HG02943 (cell line): ENCODE results near the gene MRPL40.

Source experiments
- ATAC-seq: cut with Tn5 transposase; IDR thresholded peaks from one replicate; pipeline ENCODE4 v1.9.1; 2021; ENCODE audit warnings: mild to moderate bottlenecking, low read depth, moderate library complexity; ENCODE audit not compliant: unreplicated experiment

MRPL40 gene

DNA sequence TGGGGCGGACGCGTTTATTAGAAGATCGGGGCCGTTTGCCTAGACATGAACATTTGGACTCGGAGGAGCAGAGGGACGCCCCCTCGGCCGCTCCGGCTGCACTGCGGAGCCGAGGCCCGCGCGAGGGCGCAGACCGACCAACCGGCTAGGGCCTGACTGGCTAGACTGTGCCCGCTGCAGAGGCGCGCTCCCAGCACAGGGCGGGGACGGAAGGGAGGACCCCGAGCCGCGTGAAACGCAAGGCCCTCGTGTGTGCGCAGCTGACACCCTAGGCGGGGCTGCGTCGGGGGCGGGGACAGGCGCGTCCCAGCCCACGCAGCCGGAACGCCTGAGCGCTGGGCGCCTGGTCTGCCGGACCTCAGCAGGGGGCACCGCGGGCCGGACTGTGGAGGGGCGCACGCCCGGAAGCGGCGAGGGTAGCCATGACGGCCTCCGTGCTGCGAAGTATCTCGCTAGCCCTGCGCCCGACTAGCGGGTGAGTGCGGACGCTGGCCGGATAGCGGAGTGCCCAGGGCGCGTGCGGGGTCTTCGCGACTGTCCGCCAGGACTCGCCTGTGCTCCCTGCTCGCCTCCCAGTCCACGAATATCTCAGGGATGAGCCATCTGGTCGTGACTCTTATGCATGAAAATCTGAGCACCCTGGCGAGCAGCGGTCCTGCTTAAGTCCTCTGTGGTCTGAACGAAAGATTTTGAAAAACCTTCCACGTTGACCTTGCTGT, at the start of gene MRPL40:
Gene MRPL40 (plus strand): TSS at position 413 of the 719 bp plus-strand sequence. CDS start 10 bp downstream, at position 423.
- peak; percentile 74 for ATAC-seq

GRCh38 chr22:19383292-19383691, 49.1 kb upstream of the MRPL40 start:
- ATAC-seq: no peak

DNA sequence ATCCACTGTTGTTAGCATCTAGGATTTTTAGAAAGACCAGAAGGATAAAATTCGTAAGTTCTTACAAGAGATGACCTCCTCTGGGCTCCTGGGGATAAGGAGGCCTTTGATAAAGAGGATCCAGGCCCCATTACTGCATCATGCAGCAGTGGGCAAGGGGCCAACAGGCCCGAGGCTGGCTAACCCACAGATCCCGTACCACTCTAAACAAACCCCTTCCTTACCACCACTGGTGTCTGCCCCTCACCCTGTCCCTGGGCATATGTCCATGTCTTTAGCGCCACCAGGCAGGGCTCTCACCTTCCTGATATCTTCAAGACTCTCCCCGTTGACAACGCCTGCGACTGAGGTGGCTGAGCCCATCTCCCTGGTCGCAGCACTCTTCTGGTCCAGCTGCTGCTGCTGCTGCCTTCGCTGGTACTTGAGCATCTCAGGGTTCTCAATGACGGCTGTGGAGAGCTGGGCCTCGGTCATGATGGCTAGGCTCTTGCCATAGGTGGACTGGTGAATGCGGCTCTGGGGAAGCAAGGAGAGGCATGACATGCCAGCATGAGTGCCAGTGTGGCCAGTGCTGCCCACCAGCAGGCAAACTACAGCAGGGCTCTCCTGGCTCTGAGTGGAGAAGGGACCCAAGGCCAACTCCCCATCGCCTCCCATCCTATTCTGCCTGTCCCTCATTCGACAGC, 47.0 kb upstream of the MRPL40 start:
- ATAC-seq: no peak

DNA sequence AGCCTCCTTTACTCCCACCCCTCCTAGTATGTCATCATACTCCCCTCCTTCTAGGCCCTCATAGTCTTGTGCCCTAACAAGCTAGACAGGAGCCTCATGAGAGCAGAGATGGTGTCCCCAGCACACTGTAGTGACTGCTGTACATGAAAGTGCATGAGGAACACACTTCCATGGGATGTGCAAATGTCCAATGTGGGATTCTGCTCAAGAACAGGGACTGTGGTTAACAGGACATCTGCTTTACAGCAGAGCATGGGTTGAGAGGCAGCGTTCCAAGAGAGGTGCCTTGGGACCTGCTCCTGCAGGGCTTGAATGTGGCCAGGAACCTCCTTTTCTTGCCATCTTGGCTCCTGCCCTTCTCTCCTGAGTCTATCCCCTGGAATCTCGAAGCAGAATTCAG, 46.1 kb upstream of the MRPL40 start:
- no peak for ATAC-seq

GRCh38 chr22:19387038-19387437, 45.3 kb upstream of the MRPL40 start:
- ATAC-seq: no peak

GRCh38 chr22:19387575-19387974, 44.8 kb upstream of the MRPL40 start:
- no peak for ATAC-seq

- no peak for ATAC-seq
These were observed 38.6 kb upstream of the MRPL40 start for GRCh38 chr22:19393704-19394103.

DNA sequence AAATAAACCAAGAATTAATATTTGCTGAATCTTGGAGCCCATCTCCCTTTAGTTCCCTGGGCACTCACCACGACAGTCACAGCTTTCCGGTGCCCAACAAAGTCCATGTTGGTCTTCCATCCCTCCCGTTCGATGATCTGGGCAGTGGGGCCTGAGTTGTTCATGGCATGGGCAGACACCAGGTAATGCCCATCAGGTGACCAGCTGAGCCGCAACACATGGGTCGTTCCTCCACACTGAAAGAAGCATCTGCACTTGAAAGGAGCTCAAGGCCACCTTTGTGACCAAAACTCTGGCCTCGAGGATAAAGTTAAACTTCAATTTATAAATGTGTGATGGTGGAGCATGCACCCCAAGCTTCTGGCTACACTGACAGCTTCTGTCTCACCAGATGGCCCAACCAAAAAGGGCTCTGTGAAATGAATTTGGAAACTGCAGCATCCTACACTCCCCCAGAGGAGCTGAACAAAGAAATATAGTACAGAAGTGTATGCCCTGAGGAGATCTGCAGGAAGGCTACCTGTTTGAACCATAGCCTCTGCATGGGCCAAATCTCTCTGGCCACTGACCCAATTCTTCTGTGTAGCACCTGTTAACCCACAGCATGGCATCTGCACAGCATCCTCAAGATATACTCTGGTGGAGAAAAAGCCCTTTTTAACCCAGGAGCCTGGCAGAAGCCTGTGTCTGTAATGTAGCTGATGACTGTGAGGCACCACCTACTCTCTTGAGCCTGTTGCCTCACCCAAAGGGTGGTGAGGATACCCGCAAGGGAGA, 37.9 kb upstream of the MRPL40 start:
- ATAC-seq: no peak

DNA sequence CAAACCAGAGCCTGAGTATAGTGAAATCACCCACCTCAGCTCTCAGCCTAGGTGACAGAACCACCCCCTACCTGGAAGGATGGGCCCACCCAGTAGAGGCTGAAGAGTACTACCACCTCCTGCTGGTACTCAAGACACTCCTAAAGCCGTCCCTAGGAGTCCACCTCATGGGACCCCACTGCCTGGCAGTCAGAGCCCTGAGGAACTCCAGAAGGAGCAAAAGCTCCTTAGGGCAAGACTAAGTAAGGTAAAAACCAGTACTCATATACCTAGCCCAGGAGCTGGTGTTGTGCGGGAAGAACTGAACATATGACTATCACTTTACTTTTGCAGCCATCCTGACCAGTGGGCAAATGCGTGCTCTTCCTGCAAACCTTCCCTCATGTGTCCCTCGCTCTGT, 37.1 kb upstream of the MRPL40 start:
- ATAC-seq: no peak

DNA sequence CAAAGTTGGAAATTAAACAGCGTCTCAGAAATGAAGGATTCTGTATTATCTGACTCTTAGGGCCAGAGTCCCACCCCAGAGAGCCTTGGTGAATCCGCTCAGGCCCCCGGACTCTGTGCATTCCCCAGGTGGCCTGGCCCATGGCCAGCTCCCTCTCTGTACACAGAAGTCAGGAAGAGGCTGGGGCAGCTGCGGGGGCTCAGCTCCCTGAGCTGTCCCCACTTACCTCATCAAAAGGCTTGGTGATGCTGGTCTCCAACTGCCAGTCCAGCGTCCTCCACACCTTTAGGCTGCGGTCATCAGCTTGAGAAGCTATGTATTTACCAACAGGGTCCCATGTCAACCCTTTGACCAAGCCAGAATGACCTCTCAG, 35.8 kb upstream of the MRPL40 start:
- no peak for ATAC-seq

DNA sequence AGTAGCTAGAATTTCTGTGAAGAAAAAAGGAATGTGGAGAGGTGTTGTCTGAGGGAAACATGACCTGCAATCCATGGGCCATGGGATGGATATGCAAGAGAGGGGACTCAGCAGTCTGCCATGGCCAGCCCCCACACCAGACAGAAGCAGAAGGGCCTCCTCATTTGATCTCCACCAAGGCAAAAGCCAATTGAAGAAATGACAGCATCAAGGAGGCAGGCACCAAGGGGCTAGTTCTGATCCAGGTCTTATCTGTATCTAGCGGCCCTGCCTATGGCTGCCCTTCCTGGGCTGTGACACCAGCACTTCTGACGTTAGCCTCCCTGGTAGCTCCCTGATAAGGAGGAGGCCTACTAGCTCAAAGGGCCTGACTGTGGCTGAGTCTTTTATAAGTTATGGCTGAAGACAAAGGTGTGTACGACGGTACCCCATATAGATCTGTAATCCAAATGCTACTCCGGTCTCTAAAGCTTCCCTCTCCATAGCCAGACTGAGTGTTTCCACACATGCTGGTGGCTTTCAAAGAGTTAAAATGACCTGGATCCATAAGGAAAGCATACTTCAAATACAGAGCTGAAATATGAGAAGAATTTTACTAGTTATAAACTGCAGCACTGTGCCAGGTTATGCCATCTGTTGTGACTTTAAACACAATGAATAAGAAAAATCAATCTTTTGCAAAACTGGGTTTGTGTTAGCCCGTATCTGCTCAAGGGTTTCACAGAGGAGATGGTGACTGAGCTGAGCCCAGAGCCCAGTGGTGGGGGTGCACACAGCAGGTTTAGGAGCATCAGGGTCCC, 35.2 kb upstream of the MRPL40 start:
- no peak for ATAC-seq

GRCh38 chr22:19397734-19398104, 34.6 kb upstream of the MRPL40 start:
- no peak for ATAC-seq

- ATAC-seq: no peak
These were observed 34.1 kb upstream of the MRPL40 start for GRCh38 chr22:19398206-19398605.

- no peak for ATAC-seq
These were observed 33.7 kb upstream of the MRPL40 start for GRCh38 chr22:19398652-19399051.

DNA sequence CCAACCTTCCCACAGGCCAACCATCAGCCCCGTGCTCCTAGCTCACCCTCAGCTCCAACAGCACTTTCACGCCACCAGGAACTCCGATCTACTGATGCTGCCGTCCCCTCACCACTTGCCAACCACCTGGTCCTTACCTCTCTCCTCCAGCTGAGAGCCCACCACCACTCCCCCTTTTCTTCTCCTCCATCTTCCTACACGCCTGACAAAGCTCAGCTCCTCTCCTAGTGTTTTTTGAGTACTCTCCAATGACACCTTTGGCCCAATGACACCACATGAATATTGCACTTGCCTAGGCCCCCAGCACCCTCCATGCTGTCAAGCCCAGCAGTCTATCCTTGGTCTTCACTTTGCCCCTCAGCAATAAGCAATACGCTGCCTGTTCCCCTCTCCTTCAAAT, 31.5 kb upstream of the MRPL40 start:
- no peak for ATAC-seq

- no peak for ATAC-seq
These were observed 30.9 kb upstream of the MRPL40 start for GRCh38 chr22:19401483-19401882.

DNA sequence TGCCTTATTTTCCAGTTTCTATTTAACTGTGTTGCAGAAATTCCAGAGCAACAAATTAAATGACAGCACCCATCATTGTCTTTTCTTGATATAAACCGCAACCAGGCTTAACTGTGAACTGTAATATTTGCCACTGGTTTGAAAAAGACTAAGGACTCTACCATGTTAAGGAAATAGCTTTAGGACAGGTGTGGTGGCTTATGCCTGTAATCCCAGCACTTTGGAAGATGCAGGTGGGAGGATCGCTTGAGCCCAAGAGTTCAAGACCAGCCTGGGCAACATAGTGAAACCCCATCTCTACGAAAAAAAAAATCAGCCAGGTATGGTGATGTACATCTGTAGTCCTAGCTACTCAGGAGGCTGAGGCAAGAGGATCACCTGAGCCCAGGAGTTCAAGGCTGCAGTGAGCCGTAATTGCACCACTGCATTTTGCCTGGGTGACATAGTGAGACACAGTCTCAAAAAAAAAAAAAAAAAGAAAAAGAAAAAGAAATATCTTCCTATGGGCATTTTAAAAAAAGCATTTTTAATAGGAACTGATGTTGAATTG, 29.6 kb upstream of the MRPL40 start:
- no peak for ATAC-seq

DNA sequence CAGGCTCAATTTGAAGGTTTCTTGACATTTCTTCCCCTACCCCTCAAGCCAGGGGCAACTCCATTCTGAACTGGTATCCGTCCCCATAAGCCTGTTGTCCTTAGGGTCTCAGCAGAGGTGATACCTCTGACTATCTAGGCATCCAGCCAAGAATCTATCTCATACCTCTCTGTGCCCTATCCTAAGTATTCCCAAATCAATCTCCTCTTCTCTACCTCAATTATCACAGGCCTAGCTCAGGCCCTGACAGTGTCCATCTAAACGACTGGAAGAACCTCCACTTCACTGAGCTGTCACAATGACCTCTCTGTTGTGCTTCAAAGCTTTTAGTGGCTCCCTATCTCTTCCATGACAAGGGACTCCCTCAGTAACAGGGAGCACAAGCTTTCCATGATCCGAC, 27.7 kb upstream of the MRPL40 start:
- ATAC-seq: no peak

DNA sequence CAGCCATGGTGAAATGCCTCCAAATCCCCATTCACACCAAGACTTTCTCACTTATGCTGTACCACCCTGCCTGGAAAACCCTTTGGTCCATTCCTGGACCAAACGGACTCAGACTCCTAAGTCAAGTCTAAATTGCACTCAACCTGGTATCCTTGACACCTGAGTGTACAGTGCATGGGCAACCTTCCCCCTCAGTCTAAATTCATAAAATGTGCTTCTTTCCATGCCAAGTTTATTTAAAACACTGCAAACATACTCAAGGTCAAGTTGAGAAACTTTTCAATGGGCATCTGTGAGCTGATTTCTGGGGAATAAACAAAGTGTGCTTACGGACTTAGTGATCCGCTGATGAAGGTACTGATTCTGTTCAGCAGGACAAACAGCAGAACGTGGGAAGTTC, 27.2 kb upstream of the MRPL40 start:
- no peak for ATAC-seq

DNA sequence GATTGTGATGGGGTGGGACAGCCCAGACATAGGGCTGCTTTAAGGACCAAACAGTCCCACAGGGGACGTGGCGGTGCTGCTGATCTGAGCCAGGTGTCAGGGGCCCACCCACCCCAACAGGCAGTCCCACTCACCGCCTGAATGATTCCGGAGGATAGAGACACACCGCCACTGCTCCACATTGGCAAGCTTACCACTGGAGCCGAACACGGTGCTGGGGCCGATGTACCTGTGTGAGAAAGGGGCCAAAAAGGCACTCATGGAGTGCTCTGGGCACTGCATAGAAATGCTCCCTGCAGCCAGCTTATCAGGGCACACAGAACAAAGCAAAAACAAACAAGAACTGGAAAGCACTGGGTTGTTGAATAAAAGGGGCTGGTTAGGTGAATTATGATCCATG, 26.7 kb upstream of the MRPL40 start:
- ATAC-seq: no peak
